GM12874 (cell line): ENCODE results near the gene SGMS1.

Experiments
- TF ChIP-seq, protein P1 (sequence below): IDR thresholded peaks from 2 replicates; pipeline ENCODE4 v1.5.1; 2011; ENCODE audit warnings: low read depth, mild to moderate bottlenecking, control low read depth, low read length, moderate library complexity; ENCODE audit not compliant: insufficient read depth

SGMS1 gene

DNA sequence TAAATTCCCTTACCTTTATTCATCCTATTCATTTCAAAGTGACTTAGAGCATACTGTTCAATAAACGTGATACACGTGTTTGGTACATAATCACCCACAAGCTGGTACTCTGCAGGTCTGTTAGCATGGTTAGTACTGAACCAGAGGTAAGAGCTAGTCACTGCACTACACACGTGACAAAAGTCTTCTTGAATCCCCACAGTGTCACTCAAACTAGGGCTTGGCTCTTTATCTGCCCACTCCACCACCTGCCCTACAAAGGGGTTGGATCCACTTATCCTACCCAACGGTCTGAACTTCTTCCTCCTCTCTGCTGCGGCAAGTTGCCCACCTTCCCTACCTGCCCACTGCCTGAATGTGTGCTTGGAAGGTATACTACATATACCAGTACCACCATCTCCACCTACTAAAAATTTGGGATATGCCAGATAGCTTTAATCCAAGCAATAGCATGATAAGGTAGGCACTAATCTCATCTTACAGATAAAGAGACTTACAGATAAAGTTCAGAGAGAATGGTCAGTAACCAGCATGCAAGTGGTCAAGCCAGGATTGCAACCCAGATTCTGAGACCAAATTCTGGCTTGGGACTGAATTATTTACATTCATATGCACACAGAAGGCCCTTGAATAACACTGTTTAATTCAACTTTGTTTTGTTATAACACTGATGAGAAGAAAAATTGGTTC, 92.2 kb downstream of the SGMS1 start:
- TF ChIP-seq, protein P1, sequence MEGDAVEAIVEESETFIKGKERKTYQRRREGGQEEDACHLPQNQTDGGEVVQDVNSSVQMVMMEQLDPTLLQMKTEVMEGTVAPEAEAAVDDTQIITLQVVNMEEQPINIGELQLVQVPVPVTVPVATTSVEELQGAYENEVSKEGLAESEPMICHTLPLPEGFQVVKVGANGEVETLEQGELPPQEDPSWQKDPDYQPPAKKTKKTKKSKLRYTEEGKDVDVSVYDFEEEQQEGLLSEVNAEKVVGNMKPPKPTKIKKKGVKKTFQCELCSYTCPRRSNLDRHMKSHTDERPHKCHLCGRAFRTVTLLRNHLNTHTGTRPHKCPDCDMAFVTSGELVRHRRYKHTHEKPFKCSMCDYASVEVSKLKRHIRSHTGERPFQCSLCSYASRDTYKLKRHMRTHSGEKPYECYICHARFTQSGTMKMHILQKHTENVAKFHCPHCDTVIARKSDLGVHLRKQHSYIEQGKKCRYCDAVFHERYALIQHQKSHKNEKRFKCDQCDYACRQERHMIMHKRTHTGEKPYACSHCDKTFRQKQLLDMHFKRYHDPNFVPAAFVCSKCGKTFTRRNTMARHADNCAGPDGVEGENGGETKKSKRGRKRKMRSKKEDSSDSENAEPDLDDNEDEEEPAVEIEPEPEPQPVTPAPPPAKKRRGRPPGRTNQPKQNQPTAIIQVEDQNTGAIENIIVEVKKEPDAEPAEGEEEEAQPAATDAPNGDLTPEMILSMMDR, result no peak

DNA sequence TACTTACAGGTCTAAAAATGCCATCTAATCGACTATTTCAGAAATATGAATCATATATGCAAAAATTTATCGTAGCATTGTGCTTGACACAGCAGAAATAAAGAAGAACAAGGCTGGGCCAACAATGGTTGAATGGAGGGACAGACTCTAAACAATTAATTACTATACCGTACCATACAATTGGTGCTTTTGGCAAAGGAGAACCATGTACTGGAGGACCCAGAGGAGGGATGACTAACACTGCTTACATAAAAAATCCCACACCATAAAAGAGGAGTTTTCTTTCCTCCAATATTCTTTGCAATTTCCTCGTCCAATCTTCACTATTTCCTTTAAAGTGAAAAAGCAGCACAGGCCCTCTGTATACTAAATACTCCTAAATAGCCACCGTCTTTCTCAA, 94.1 kb downstream of the SGMS1 start:
- TF ChIP-seq, protein P1, result no peak

DNA sequence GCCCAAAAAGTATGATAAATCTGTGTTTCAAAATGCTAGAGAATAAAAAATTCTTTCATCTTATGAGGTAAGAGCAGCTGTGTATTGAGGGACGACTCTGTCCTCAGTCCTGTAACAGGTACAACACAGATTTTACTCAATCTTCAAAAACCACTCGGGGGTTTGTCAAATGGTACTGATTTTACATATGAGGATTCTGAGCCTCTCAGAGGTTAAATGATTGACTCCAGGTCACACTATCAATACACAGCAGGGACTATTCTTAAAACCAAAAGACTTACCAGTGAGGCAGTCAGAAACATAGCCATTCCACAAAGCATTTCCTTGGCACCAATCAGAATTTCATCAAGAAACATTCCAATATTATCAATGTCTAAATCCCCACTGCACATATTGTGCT, 95.5 kb downstream of the SGMS1 start:
- TF ChIP-seq, protein P1, result no peak

DNA sequence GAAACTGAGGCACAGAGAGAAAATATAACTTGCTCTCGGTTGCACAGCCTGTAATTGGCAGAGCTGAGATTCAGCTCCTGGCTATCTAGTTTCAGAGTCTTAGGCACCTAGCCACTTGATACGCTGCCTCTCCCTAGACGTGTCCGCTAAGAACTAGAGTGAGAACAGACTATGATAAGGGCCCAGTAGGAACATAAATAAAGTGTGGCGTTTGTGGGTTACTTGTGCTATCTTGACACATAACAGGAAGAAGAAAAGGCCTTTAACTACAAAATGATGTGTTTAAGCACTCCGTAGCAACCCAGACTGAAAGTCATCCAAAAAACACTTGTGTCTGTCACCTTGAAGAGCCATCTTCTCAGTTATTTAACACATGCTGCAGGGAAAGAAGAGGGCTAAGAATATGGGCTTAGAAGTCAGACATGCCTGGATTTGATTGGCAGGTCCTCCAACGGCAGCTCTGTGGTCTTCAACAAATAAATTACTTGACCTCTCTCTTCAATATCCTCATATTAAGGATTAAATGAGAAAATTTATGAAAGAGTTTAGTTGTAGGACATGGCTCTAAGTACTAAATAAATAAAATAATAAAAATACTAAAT, 96.2 kb downstream of the SGMS1 start:
- TF ChIP-seq, protein P1, result no peak

DNA sequence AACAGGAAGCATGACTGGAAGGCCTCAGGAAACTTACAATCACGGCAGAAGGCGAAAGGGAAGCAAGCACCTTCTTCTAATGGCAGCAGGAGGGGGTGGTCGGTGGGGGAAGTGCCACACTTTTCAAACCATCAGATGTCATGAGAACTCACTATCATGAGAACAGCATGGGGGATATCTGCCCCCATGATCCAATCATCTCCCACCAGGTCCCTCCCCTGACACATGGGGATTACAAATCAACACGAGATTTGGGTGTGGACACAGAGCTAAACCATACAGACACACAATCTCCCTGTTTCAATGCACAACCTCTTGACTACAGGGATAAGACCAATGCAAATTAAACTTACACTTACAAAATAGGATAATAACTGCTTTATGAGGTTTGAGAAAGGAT, 97.6 kb downstream of the SGMS1 start:
- TF ChIP-seq, protein P1, result no peak

DNA sequence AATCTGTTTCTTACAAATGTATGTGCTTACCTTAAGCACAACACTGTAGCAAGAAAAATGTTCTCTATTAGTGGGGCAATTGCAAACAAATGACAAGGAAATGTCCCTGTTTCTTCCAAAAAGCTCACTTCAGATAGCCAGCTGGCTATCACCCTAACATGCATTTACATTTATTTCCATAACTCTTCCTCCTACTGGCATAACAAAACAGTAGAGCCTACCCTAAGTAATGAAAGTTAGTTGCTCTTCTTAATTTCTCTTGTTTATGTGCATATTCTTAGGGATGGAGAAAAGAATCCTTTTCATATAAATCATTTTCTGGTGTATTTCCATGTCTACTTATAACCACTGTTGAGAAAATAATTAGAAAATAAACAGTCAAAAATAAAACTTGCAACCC, 100.4 kb downstream of the SGMS1 start:
- TF ChIP-seq, protein P1, result no peak

DNA sequence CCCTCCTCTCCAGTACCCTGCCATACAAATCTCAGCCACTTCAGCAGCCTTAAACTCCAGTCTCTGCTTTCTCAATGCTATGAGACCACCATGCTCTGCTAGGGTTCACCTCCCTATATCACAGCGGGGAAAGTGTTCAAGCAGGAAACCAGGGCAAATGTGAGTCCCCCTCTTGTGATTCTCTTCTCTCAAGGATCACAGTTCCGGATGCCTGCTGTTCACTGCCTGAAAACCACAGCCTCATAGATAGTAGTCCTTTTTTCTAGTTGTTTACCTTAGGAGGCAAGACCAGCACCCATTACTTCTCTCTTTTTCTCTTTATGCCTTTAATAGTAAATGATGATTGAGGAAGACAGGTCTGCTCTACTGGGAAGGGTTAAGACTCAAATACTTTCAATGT, 100.8 kb downstream of the SGMS1 start:
- TF ChIP-seq, protein P1, result no peak
